ENCODE results near the gene ATP8B1. TPM values are rescaled to one million over a fixed set of nuclear protein-coding genes. Genes with fewer than 3 reads are reported as not detected.

ATP8B1 gene
- total and polyA plus RNA-seq, 2 experiments from 2014 or later: 1.7 to 3.0 TPM

- peaks cover 14% of the 10 kb centered on the region for H3K4me1 Mint-ChIP-seq
- no peak overlapping the region for H3K4me2 ChIP-seq
- 0 out of 2 replicates have a peak, but pooled peaks cover 7% of the 10 kb centered on the region for H3F3A ChIP-seq (replicated peaks; ENCODE audit: low read depth)
- H3K79me2 ChIP-seq (replicated peaks; ENCODE audit: insufficient read depth): no peaks in the 10 kb centered on the region
- TF ChIP-seq ZNF114 (CRISPR knock-in tag; IDR thresholded peaks at IDR 0.05) (no peak), STAT1 (IDR thresholded peaks at IDR 0.05; ENCODE audit: unreplicated experiment) (no peak), REST (IDR thresholded peaks at IDR 0.05; ENCODE audit: unreplicated experiment) (no peak), NANOG (IDR thresholded peaks at IDR 0.05; ENCODE audit: borderline replicate concordance) (no peak), POLR2AphosphoS5 (IDR thresholded peaks at IDR 0.05; ENCODE audit: low read depth) (no peak), EZH2phosphoT487 (IDR thresholded peaks at IDR 0.05; ENCODE audit: unreplicated experiment) (no peak), JUNB (IDR thresholded peaks at IDR 0.05; ENCODE audit: unreplicated experiment) (no peak), ETS1 (IDR thresholded peaks at IDR 0.05) (no peak), CTCF (conservative IDR thresholded peaks at IDR 0.05; ENCODE audit: low read depth in 2 of 2) (no peak), ZNF462 (CRISPR knock-in tag; IDR thresholded peaks at IDR 0.05) (no peak), CREB1 (CRISPR knock-in tag; IDR thresholded peaks at IDR 0.05; ENCODE audit: low read depth) (no peak), ZNF331 (CRISPR knock-in tag; IDR thresholded peaks at IDR 0.05; ENCODE audit: low read depth) (no peak), EZH2 (IDR thresholded peaks at IDR 0.05; ENCODE audit: low read depth, unreplicated experiment) (no peak)
- DNase-seq (ENCODE audit: low spot score): no peak
- peaks cover 39% of the 10 kb centered on the region for H3K27me3 Mint-ChIP-seq (ENCODE audit: insufficient read depth, low read depth, poor library complexity)
- H3K4me3 Mint-ChIP-seq: no peak overlapping the region
- H3K9me3 Mint-ChIP-seq: no peaks in the 10 kb centered on the region; the same call in 2 of the 3 replicates
- no peaks in the 10 kb centered on the region for H3K9me2 ChIP-seq (ENCODE audit: insufficient read depth)
- ATAC-seq: no peak
- no peaks in the 10 kb centered on the region for H3K36me3 ChIP-seq (ENCODE audit: insufficient read depth)
- no peaks in the 10 kb centered on the region for H3K36me3 Mint-ChIP-seq (ENCODE audit: low read depth)
- no peak overlapping the region for H3K27ac ChIP-seq (ENCODE audit: low read depth)
- no peak overlapping the region for H3K27ac Mint-ChIP-seq
- H3K4me3 ChIP-seq: no peak overlapping the region
- no peaks in the 10 kb centered on the region for H3K4me1 ChIP-seq (ENCODE audit: insufficient read depth)
- no peaks in the 10 kb centered on the region for H4K20me1 ChIP-seq (replicated peaks; ENCODE audit: insufficient read depth)
- H3K27me3 ChIP-seq (ENCODE audit: insufficient read depth): peaks cover 53% of the 10 kb centered on the region
- H2AFZ ChIP-seq: no peak overlapping the region
Measured at GRCh38 chr18:57805117-57805516, 2.0 kb upstream of the ATP8B1 start.
